GM19238 (cell line): Measurements from ENCODE around the gene YPEL3.
"Not testable (repeated sequence)": the region's sequence is repeated elsewhere in the genome, so short reads cannot be mapped to it uniquely, and the experiment has no call there.

Experiments used
- DNase-seq: peaks from one replicate; pipeline ENCODE4 v3.0.0; 2011; ENCODE audit warnings: low spot score; ENCODE audit not compliant: insufficient read length

YPEL3 gene, protein sequence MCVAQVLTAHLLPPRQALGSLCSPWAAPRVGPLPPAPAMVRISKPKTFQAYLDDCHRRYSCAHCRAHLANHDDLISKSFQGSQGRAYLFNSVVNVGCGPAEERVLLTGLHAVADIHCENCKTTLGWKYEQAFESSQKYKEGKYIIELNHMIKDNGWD

DNA sequence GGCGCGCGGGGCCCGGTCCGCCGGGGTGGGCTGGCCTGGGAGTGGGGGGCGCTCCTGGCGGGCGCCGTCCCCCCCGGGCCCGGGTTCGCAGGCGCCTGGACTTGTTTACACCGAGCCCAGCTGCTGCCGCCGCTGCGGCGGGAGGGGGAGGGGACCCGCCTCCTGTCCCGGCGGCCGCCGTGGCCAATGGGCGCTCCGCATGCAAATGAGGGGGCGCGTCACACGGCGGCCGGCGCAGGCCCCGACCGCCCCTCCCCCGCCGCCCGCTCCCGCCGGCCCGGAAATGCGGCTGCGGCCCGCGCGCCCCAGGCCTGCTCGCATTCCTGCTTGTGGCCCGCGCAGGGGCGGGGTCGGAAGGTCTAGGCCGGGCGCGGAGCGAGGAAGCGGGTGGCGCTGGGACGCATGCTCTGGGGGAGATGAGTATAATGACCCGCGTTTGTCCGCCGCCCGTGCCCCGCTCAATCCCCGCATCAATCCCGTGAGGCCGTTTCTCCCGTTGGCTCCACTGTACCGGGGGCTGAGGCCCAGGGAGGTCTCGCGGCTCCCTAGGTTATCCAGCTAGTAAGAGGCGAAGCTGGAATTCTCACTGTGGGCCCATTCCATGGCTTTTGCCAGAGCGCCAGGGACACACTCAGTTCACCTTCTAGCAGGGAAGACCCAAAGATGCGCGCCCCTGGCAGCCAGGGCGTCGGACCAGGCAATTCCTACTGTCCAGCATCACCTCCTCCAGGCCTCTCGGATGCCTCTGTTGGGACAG is at the start of gene YPEL3:
Gene YPEL3, minus strand, starts transcription at position 109 of the 757 bp plus-strand sequence. CDS start 731 bp downstream, outside the sequence.
- DNase-seq: peak; percentile 99

DNA sequence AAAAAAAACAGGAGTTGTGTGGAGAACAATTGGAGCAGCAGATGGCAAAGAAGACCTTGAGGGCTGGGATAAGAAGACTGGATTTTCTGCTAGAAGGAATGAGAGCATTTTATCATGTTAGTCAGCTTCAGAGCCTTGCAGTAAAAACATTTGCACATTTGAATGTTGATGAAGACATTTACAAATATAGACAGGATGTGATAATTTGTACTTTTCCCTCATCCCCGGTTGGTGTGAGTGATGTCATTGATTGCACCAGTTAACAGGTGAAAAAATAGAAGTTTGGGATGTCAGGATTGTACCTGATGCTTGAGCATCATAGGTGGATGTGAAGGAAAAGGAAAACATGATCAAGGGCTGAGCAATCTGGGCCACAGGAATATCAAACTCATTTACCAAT is 49.6 kb upstream of the YPEL3 start:
- no peak for DNase-seq

DNA sequence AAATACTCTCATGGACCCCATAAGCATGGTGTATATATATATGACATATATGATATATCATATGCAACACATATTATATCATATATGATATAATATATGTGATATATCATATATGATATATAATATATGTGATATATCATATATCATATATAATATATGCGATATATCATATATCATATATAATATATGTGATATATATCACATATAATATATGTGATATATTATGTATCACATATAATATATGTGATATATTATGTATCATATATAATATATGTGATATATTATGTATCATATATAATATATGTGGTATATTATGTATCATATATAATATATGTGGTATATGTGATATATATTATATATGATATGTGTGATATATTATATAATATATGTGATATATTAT is 48.9 kb upstream of the YPEL3 start:
- DNase-seq: no peak

DNA sequence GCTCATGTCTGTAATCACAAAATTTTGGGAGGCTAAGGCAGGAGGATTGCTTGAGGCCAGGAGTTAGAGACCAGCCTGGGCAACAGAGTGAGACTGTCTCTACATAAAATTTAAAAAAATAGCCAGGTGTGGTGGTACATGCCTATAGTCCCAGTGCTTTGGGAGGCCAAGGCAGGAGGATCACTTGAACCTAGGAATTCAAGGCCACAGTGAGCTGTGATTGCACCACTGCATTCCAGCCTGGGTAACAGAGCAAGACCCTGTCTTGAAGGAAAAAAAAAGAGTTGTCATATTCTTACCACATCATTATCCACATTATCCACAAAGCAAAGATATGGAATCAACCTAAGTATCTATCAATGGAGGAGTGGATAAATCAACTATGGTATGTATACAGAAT is 48.0 kb upstream of the YPEL3 start:
- DNase-seq: no peak

DNA sequence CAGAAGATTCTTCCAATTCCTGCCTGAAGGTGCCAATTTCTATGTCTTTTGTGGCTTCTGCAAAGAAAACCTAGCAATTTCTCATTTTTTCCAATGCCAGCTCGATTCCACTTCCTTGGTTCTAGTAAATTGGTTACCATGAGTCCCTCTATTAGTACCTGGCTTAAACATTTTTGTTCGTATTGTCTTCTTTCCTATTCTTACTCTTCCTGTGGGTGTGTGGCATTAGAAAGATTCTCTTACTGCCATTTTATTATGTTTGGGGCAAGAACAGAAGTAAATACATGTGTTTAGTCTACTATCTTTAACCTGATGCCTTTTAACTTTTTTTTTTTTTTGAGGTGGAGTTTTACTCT is 47.3 kb upstream of the YPEL3 start:
- no peak for DNase-seq

DNA sequence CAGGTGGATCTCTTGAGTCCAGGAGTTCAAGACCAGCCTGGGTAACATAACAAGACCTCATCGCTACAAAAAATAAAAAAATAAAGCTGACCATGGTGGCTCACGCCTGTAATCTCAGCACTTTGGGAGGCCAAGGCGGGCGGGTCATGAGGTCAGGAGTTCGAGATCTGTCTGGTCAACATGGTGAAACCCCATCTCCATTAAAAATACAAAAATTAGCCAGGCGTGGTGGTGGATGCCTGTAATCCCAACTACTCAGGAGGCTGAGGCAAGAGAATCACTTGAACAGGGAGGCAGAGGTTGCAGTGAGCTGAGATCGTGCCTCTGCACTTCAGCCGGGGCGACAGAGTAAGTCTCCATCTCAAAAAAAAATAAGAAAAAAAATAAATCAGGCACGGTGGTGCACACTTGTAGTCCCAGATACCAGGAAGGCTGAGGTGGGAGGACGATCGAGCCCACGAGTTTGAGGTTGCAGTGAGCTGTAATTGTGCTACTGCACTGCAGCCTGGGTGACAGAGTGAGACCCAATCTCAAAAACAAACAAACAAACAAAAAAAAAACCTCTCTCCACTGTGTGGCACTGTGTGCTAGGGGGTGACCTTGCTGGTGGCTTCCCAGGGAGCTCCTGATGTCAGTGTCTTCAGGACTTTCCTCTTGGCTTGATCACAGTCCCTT is 46.8 kb upstream of the YPEL3 start:
- no peak for DNase-seq

DNA sequence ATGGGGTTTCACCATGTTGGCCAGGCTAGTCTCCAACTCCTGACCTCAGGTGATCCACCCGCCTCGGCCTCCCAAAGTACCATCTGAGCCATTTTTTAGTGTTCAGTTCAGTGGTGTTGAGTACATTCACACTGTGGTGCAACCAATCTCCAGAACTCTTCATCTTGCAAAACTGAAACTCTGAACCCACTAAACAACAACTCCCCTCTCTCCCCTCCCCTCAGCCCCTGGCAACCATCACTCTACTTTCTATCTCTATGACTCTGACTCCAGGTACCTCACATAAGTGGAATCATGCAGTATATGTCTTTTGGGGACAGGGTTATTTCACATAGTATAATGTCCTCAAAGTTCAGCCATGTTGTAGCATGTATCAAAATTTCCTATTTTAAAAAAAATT is 45.7 kb upstream of the YPEL3 start:
- no peak for DNase-seq

DNA sequence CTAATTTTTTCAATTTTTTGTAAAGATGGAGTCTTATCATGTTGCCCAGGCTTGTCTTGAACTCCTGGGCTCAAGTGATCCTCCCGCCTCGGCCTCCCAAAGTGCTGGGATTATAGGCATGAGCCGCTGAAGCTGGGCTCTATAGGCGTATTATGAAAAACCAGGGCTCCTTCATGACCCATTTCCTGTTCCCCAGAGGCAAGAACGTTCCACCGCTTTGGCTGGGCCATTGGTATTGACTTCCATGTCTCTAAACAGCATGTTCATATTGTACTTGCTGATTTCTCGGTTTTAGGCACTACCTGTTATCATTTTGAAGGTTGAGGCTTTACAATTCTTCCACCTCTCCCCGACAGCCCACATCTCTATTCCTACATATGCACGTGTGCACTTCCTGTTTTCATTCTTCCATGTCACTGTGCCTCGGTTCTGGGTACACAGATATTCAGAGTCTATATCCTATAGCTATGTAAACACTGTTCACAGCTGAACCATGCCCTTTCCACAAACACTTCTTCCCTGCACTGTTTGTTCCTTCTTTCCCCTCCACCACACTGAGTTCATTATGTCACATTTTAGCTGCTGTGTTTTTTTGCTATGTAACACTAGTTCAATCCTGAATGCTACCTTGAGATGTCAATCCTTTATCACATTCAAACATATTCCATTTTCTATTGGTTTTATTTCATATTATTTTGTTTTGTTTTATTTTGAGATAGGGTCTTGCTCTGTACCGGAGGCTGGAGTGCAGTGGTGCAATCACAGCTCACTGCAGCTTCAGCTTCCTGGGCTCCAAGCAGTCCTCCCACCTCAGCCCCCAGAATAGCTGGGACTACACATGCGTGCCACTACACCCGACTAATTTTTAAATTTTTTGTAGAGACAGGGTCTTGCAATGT is 43.8 kb upstream of the YPEL3 start:
- DNase-seq: no peak

DNA sequence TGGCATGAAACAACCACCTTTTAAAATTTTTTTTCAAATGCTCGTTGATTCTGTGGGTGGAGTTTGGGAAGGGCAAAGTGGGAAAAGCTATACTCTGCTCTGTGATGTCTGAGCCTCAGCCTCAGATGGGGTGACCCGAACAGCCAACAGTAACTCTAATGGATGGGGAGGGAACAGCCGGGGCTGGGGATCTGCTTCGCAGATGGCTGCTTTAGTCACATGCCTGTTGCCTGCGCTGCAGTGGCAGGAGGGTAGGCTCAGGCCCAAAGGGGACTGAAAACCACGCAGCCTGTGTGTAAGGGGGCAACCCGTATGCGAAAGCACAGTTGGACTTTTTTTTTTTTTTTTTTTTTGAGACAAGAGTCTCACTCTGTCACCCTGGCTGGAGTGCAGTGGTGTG is 41.9 kb upstream of the YPEL3 start:
- no peak for DNase-seq

DNA sequence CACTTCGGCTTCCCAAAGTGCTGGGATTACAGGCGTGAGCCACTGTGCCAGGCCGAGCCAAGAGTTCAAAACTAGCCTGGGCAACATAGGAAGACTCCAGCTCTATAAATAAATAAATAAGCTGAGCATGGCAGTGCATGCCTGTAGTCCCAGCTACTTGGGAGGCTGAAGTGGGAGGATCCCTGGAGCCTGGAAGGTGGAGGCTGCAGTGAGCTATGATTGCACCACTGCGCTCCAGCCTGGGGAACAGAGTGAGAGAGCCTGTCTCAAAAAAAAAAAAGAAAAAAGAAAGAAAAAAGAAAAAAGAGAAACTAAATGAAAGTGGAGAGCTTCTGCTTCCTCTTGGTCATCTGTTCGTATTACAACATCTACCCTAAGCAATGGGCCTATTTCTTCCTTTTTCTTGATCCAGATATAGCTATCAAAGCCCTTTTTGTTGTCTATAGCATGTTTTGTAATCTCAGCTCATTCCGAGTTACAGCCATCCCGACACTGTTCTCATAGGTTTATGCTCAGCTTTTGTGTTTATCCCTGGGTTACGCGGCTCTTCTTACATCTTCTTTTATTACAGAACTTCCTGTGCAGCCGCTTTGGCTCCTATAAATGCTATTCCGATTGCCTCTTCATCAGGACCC is 41.1 kb upstream of the YPEL3 start:
- DNase-seq: no peak

DNA sequence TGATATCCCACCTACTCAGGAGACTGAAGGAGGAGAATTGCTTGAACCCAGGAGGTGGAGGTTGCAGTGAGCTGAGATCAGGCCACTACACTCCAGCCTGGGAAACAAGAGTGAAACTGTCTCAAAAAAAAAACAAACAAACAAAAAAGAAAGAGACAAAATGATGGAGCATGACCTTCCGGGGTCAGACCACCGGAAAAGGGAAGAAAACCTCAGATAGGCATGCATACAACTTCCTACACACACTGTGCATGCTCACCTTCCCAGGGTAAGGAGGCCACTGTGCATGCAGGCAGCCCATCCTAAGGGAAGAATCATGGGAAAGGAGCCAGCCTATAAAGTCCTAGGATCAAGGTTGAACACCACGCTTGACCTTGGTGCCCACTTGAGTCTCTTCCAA is 36.6 kb upstream of the YPEL3 start:
- no peak for DNase-seq

DNA sequence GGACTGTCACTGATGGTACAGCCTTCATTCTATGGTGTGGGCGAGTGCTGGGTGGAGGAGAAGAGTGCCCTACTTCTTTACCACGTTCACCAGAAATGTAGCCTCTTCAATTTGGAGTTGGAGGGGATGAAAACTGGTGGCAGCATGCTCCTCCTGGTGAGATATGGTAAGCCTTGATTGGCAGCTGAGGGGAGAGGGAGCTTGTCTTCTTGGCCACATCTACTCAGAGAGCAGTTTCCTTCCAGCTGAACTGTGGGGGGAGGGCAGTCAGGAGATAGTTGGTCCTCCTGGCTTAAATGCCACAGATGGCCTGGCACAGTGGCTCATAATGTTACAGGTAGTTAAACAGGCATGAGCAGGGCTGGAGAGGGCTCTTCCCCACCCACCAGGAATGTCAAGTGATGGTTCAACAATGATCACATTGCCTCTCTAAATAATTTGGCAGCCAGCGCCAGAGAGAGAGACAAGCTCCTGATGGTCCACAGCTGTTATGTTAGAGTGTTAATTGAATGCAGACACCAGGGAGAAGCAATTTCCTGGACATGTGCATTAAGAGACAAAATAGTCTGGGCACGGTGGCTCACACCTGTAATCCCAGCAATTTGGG is 36.0 kb upstream of the YPEL3 start:
- DNase-seq: no peak

DNA sequence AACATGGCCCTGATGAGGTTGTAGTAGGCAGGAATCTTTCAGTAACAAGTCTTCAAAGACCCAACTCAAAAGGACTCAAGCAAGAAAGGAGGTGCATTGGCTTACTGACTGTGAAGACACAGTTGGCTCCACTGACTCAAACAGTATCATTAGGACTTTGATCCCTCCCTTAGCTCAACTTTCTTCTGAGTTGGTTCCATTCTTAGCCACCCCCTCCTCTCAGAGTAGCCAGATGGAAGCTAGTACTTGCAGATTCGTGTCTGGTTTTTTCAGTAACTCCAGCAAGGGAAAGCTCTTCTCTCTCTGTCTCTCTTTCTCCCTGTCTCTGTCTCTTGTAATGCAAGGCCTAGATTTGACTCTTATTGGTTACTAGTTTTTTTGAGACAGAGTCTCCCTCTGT is 32.0 kb upstream of the YPEL3 start:
- no peak for DNase-seq

DNA sequence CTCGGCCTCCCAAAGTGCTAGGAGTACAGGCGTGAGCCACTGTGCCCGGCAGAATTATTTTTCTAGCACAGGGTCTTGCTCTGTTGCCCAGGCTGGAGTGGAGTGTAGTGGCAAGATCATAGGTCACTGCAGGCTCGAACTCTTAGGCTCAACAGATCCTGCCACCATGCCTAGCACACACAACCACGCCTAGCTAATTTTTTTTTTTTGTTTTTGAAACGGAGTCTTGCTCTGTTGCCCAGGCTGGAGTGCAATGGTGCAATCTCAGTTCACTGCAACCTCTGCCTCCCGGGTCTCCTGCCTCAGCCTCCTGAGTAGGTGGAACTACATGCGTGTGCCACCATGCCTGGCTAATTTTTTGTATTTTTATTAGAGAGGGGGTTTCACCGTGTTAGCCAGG is 29.7 kb upstream of the YPEL3 start:
- DNase-seq: not testable (repeated sequence)

DNA sequence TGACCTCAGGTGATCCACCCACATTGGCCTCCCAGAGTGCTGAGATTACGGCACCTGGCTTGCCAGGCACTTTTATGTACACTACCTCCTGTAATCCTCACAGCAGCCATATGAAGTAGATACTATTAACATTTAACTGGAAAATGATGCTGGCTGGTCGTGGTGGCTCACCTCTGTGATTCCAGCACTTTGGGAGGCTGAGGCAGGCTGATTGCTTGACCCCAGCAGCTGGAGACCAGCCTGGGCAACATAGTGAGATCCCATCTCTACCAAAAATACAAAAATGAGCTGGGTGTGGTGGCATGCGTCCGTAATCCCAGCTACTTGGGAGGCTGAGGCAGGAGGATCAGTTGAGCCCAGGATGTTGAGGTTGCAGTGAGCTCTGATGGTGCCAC is 29.0 kb upstream of the YPEL3 start:
- DNase-seq: no peak

DNA sequence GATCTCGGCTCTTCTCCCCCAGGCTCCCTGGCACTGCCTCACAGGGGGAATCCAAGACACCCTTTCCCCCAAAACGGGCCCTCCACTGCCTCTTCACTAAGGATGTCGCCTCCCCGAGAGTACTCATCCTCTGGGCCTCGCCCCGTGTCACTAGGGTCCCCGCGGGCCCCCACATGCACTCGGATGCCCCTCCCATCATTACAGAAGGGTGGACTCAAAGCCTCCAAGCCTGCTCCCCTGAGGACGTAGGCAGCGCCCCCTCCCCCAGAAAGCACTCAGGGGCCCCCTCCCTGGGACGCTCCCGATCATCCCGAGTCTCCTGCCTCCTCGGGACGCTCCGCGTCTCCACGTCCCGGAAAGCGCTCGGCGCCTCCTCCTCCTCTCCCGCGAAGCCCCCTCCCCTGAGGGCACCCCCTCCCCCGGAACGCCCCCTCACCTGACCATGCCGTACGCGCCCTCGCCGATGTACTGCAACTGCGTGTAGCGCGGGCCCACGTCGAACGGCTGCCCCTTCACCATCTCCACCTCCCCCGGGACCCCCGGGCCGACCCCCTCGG is 26.7 kb upstream of the YPEL3 start:
- DNase-seq: no peak

DNA sequence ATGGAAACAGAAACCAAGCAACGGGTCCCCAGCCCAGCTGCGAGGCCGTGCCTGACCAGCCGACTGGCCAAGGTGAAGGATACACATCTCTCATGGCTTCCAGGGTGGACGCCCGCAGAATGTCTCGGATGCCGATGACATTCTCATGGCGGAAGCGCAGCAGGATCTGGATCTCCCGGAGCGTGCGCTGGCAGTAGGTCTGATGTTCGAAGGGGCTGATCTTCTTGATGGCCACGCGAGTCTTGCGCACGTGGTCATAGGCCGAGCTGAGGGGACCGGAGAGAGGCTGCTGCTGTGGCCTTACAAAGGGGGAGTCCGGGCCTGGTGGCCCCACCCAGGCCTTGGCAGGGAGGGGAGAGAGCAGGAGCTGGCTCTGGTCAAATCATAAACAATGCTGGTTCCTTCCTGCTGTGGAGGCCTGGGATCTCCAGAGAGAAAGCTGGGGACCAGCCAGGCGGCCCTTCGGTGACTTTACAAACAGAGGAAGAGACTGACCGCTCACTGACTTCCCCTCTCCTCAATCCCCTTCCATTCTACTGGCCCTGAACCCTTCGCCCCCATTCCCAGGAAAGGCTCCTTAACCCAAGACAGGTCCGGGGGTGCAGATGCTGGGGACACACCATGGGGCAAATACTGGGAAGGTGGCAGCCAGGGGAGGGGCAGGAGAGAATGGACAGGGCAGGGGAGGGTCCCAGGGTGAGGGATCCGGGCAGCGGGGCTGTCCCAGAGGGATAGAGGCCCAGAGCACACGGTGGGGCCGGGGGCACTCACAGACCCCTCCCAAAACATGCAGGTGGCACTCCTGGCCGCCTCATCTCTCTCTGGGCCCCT is 25.9 kb upstream of the YPEL3 start:
- no peak for DNase-seq

DNA sequence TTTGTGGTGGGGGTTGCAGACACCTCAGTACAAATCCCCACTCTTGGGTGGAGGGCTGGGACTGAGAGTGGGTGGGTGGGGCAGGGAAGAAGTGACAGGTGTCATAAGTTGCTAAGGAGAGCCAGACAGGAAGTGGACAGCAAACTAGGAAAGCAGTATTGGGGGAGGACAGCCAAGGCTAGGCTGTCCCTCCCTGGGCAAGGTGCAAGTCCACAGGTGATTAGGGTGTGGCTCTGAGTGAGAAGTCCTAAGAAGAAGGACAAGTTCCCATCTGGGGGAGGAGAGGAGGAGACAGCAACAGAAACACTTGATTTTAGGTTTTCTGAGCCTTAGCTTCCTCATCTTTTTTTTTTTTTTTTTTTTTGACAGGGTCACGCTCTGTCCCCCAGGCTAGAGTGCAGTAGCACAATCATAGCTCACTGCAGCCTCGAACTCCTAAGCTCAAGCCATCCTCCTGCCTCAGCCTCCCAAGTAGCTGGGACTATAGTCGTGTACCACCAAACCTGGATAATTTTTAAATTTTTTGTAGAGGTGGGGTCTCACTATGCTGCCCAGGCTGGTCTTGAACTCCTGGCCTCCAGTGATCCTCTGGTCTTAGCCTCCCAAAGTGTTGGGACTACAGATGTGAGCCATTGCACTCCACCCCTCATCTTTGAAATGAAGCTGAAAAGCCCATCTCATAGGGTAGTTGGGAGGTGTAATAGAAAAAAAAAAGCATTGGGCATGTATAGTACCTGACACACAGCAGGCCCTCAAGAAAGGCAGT is 24.5 kb upstream of the YPEL3 start:
- no peak for DNase-seq

DNA sequence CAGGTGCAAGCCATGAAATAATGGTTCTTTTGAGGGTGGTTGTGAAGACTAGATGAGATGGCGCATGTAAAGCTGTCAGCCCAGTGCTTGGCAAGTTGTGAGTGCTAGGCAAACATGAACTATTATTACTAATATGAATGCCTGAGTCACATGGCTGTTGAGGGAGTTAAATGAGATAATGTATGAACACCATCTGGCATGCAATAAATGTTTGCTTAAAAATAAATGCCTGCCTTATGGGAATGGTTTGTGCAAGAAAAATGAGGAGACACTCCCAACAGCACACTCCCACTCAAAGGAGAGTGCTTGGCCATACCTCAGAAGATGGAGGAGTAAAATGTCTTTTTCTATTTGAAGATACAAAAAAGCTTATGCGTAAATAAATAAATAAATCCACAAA is 23.4 kb upstream of the YPEL3 start:
- DNase-seq: no peak
